22Rv1 (cell line): Measurements from ENCODE around the gene CMTM8.
"Not testable (repeated sequence)": the region's sequence is repeated elsewhere in the genome, so short reads cannot be mapped to it uniquely, and the experiment has no call there.

Experiments
- H3K27ac ChIP-seq: fragments of 450-650 bp; 2 replicates; pipeline ENCODE4 v1.5.1; 2017
- CTCF ChIP-seq: fragments of 450-650 bp; IDR thresholded peaks from 2 replicates; pipeline ENCODE4 v1.5.1; 2017; ENCODE audit warnings: mild to moderate bottlenecking
- ZFX ChIP-seq: fragments of 450-650 bp; IDR thresholded peaks from 2 replicates; pipeline ENCODE4 v1.6.1; 2017; ENCODE audit warnings: antibody characterized with exemption, borderline replicate concordance

CMTM8 gene

GRCh38 chr3:32219537-32219936 is 18.9 kb upstream of the CMTM8 start:
- TF ChIP-seq CTCF (no peak), ZFX (no peak)
- H3K27ac ChIP-seq: no peak overlapping the region

- H3K27ac ChIP-seq: no peak overlapping the region
- TF ChIP-seq ZFX (no peak), CTCF (no peak)
Observed at GRCh38 chr3:32220006-32220405, 18.5 kb upstream of the CMTM8 start.

GRCh38 chr3:32222950-32223349 is 15.5 kb upstream of the CMTM8 start:
- no peak for TF ChIP-seq CTCF
- no peak for TF ChIP-seq ZFX
- no peak overlapping the region for H3K27ac ChIP-seq

GRCh38 chr3:32224016-32224516 is 14.4 kb upstream of the CMTM8 start:
- H3K27ac ChIP-seq: no peak overlapping the region
- no peak for TF ChIP-seq ZFX
- no peak for TF ChIP-seq CTCF

- H3K27ac ChIP-seq: no peak overlapping the region
- TF ChIP-seq ZFX (no peak), CTCF (no peak)
Observed at GRCh38 chr3:32226875-32227500, 11.5 kb upstream of the CMTM8 start.

- not testable (repeated sequence) for H3K27ac ChIP-seq
Observed at GRCh38 chr3:32228743-32229142, 9.7 kb upstream of the CMTM8 start.

GRCh38 chr3:32229565-32229964 is 8.9 kb upstream of the CMTM8 start:
- H3K27ac ChIP-seq: no peak overlapping the region
- TF ChIP-seq ZFX (no peak), CTCF (no peak)

GRCh38 chr3:32236377-32236776 is 2.1 kb upstream of the CMTM8 start:
- TF ChIP-seq ZFX (no peak), CTCF (no peak)
- no peak overlapping the region for H3K27ac ChIP-seq
